ENCODE results near the gene HPS5.
"Not testable (repeated sequence)": the region's sequence is repeated elsewhere in the genome, so short reads cannot be mapped to it uniquely, and the experiment has no call there.

- TF ChIP-seq CTCF, POLR2A (IDR thresholded peaks at IDR 0.05): not testable (repeated sequence)
Observed at GRCh38 chr11:18323881-18324280, 1.9 kb upstream of the HPS5 start.

Measured in adrenal gland (tissue), 5 donors.